COLO829 (cell line): ENCODE measurements around the gene PITPNM3.
"Not testable (repeated sequence)": the region's sequence is repeated elsewhere in the genome, so short reads cannot be mapped to it uniquely, and the experiment has no call there.

Experiments
- DNase-seq: peaks from one replicate; pipeline ENCODE4 v3.0.0; 2012; ENCODE audit warnings: low spot score

Gene PITPNM3

DNA sequence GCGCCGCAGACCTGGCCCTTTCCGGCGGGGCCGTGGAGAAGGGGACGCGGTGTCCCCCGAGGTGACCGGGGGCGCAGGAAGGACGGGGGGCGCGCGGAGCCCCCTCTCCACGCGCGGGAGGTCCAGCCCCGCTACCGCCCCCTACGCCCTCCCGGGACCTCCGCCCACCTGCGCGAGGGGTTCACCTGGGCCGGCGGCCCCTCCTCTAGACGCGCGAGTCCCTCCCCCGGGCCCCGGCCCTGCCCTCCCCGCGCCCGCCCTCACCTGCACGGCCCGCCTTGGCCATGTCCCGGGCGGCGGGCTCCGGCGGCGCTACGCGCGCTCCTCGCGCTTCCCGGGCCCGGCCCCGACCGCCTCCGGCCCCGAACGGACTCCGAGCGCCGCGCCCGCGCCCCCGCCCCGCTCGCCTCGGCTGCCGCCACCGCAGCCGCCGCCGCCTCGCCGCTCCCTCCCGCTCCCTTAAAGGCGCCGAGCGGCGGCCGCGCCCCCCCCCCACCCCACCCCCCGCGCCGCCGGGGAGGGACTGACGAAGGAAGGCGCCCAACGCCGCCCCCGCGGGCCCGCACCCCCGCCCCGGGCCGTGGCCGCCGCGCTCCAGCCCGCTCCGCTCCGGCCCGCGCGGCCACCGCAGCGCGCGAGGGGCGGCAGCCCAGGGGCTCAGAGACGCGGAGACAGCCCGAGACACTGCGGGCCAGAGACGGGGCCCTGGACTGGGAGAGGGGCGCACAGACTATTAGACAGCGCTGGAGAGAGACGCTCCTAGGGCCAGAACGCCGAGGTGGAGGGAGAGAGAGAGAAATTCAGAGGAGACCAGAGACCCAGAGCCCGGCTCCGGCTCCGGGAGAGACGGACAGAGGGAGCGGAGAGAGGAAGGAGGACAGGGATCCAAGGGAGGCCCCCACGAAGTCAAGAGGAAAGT, at the start of gene PITPNM3:
Gene PITPNM3, minus strand, starts transcription at position 435 of the 919 bp plus-strand sequence. Its CDS starts 149 bp downstream, at position 286.
- DNase-seq = no peak

DNA sequence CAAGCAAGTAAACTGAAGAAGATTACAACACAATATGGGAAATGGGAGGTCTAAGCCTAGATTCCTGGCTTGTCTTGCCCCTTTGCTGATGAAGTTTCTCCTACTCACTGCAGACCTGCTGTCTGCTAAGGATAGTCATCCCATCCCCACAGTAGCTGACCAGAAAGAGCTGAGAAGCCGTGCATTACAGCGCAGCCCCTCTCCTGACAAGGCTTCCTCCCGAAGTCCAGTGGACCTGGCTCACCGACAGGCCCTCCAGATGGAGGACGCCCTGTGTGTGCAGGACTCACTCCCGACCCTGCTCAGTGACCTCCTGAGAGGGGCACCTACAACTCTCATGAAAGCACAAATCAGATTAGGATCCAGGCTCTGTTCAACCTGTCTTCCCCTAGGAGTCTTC, 48.8 kb upstream of the PITPNM3 start:
- DNase-seq = no peak

DNA sequence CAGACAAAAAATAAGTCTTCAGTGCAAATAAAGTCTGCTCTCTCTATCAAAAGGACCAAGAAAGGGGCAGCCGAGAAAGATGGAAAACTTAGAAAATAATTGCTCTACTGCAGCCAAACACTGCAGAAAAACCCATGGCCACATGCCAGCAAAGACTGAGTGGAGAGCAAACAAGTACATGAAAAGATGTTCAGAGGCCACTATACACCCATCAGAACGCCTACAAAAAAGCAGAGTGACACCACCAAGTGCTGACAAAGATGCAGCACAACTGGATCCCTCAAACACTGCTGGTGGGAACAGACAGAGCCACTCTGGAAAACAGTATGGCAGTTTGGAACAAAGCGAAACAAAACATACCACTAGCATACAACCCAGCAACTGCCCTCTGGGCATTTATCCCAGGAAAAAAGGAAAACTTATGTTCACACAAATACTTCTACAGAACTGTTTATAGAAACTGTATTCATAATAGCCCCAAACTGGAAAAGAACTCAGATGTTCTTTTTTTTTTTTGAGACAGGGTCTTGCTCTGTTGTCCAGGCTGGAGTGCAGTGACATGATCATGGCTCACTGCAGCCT, 47.5 kb upstream of the PITPNM3 start:
- DNase-seq = peak; percentile 11

DNA sequence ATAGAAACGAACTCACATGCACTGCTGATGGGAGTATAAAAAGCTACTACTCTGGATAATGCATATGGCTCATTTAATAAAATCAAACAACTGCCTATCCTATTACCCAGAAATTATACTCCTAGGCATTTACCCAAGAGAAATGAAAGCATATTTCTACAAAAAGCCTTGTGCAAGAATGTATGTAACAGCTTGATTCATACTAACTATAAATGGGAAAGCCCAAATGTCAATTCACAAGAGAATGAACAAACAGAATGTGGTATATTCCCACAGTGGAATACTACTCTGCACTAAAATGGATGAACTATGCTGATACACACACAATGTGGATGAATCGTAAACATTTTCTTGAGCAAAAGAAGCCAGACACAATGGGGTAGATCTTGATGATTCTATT, 45.8 kb upstream of the PITPNM3 start:
- no peak for DNase-seq

DNA sequence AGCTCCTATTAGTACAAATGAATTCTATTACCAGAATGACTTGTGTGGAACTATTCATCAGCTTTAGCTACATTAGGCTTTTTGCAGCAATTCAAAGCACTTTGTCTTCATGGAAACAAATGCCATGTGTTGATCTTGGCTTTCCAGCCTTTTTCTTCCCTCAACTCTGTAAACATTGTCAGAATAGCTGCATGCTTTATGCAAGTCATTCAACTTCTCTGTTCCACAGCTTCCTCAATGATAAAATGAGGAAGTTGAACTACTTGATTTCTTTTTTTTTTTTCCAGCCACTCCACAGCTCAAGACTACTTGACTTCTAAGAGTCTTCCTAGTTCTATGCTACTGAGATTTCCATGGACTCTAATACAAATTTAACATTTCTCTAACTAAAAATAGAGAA, 43.0 kb upstream of the PITPNM3 start:
- no peak for DNase-seq

DNA sequence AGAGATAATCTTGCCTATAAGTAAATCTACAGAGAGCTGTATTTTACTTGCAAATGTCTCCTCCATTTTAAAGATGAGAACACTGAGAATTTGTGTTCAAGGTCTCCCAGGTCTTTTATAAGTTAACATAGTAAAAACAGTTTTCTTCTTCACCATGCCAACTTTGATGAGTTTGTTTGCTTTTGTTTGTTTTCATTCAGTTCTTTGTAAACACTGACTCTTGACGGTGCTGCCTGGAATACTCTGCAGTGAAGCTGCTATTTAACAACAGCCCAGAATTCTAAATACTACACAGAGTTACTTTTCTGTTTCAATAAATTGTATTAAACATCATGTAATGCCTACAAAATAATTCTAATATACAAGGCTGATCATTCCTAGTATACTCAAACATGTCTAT, 41.4 kb upstream of the PITPNM3 start:
- DNase-seq = no peak

DNA sequence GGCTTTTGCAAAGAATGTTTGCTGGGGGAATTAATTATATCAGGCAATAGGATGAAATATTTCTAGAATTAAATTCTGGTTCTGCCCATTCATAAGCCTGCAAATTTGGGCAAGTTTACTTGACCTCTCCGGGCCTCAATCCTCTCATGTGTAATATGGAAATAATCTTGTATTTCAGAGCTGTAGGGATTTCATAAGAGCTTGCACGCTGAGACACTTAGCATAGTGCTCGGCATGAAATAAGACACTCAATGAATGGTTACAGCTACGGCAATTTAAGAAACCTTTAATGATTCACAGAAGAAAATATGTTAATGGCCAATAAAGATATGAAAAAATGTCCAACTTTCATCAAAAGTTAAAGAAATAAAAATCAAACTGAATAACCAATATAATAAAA, 40.6 kb upstream of the PITPNM3 start:
- no peak for DNase-seq

DNA sequence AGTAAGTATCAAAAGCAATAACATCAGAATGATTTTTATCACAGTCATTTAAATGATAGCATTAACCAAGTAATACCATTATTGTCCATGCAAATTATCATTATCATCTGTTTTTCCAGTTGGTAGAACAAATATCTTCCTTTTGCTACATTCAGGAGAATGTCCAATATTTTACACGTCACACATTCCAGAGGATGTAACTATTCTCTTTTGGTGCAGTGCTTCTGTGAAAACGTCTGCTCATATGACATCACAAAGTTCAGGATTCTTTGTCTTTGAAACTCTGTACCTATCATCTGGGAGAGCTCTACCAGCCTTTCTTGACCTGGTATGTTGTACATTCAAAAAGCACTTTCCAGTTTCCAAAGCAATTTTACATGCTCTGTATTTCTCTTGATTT, 40.2 kb upstream of the PITPNM3 start:
- DNase-seq = no peak

DNA sequence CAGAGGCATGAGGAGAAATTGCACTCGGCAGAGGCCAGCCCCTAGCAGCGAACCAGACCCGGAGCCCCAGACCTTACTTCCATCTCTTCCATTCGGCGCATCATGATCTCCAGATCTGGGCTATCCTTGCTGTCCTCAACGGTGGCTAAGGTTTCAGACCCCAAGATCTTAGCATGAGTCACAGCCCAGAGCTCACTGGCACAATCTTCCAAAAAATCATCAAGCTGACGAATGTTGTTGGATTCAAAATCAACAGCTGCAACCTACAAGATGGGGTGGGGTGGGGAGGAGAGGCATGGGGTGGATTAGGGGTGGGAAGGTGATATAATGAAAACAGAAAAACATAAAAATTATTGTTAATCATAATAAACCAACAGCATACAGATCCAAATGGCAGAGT, 39.7 kb upstream of the PITPNM3 start:
- no peak for DNase-seq

DNA sequence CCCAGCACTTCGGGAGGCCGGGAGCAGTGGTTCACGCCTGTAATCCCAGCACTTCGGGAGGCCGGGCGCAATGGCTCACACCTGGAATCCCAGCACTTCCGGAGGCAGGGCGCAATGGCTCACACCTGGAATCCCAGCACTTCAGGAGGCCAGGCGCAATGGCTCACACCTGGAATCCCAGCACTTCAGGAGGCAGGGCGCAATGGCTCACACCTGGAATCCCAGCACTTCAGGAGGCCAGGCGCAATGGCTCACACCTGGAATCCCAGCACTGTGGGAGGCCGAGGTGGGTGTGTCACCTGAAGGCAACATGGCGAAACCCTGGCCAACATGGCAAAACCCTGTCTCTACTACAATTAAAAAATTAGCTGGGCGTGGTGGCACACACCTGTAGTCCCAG, 37.0 kb upstream of the PITPNM3 start:
- DNase-seq = not testable (repeated sequence)

DNA sequence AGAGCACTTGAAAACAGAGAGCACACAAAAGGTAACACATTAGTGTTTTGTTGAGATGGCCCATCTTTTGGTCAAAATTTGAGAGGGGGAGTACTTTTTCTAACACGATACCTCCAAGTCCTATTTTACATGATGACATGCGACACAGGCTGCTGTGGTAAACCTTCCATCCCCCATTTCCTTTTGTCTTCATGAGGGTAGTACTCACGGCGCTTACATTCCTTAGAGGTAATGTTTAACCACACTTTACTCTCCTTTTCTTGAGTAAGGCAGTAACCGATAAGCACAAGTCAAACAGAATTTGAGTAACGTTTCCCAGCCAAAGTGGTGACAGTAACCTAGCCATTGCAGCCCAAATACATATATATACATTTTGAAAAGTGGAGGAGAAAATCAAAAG, 35.8 kb upstream of the PITPNM3 start:
- DNase-seq = no peak

DNA sequence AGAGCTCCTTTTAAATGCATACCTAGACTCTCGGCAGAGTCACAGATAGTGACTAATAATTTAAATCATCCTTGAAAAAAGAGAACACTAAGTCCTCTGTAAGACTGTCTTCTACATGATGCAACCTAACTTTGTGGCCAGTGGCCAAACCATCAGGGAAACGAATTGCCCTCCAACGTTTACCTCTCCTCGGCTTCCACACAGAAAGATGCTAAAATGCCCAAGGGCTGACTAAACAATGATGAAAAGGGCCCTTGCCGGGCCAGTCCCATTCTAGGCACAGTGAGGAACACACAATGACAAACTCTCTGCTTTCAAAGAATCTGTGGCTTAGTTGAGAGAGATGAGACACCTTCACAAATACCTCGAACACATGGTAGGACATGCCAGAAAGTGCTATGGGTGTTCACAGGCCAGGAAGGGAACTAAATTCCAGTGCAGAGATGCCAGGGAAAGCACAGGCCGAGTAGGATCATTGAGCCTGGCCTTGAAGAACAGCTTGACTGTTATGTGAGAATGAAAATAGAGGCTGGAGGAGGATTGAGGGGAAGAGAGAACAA, 35.3 kb upstream of the PITPNM3 start:
- DNase-seq = peak; percentile 78

DNA sequence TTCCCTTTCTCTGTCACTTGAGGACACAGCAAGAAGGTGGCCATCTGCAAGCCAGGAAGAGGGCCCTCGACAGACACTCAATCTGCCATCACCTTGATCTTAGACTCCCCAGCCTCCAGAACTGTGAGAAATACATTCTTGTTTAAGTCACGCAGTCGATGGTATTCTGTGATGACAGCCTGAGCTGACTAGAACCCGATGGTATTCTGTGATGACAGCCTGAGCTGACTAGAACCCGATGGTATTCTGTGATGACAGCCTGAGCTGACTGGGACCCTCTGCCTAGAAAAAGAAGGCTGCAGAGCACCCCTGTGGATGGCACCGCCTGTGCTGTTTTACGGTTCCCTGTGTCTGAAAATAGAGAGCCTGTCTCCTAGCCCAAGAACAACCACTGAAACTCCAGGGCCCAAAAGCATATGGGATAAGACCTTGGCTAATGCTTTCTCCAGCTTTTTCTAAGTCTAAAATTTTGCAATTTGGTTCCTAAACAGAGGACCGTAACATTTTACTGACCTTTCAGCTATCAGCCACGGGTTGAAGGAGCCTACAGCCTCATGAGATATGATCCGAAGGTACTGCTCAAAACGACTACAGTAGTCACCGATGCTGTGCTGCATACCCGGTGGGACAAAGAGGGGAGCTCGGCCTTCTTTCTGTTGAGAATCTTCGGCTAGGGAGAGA, 33.1 kb upstream of the PITPNM3 start:
- DNase-seq = no peak

DNA sequence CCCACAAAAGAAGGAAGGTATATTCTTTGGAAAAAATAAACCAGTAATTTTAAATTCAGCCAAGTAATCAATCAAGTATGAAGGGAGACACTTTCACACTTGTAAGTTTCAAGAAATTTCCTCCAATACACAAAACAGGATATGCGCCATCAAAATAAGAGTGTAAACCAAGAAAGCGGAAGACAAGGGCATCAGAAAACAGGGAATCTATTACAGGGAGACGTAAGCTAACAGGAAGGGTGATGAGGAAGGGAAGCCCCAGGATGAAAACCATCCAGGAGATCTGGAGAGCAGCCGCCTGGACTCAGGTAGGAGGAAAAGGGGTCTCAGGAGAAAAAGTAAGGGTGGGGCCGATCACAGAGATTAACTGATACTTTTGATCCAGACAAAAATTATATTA, 31.8 kb upstream of the PITPNM3 start:
- DNase-seq = no peak

DNA sequence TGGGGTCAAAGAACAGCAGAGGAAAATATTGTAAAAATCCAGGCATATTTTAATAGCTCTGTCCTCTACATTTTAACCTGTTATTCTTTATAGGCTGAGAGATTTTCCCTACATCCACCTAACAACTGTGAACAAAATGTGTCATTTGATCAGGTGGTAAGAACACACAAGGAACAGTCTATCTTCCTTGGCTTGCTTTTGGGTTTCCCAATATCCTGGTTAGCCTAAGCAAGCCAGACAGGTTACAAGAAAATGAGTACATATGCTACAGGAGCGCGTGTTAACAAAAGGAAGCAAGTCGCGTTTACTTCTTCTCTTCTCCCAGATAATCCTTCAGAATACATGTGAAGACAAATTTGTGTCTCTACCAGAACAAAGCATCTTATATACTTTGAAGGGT, 31.0 kb upstream of the PITPNM3 start:
- no peak for DNase-seq

DNA sequence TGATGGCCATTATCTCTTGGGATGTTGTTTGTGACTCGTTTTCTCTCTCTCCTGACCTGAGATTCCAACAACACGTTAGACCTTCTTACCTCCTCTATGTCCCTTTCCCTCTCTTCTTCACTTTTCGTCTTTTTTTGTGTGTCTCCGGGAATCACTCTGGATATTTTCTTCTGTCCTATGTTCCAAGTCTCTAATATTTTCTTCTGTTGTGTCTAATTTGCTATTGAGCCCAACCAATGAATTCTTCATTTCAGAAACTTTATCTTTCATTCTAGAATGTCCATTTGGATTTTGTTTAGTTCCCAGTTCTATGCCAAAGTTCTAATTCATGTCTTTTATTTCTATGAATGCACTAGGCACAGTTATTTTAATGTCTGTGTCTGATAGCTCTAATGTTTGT, 27.1 kb upstream of the PITPNM3 start:
- no peak for DNase-seq

DNA sequence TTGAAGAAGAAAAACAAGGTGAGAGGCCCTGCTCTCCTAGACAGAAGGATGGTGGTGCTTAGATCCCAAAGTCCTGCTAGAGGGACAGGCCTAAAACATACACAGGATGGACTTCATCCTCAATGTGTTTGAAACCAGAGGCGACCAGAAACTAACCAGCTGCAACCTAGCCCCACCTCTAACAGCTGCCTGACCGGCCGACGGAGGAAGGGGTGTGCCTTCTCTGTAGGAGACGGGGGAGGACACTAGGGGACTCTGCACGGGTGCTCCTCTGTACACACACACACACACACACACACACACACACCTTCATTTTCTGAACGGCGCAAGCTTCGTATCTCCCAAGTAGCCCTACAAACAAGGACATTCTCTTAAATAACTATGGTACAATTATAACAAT, 24.3 kb upstream of the PITPNM3 start:
- DNase-seq = no peak

DNA sequence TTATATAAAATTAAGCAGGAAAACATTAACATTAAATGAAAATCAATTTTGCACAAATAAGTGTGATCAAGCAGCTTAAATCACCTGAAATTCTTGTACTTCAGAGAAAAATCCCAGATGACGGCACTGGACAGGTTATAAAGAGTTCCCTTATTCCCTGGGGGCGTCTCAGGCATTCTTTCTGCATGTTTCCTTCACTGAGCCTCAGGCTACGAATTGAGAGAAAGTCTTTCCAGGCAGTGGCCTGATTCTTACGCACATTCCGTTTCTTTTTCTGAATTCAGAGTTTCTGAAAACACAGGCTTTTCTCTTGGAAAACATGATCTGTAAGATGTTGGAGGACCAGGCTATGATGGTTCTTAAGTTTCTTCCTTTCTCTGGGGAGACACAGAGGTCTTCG, 22.1 kb upstream of the PITPNM3 start:
- no peak for DNase-seq

DNA sequence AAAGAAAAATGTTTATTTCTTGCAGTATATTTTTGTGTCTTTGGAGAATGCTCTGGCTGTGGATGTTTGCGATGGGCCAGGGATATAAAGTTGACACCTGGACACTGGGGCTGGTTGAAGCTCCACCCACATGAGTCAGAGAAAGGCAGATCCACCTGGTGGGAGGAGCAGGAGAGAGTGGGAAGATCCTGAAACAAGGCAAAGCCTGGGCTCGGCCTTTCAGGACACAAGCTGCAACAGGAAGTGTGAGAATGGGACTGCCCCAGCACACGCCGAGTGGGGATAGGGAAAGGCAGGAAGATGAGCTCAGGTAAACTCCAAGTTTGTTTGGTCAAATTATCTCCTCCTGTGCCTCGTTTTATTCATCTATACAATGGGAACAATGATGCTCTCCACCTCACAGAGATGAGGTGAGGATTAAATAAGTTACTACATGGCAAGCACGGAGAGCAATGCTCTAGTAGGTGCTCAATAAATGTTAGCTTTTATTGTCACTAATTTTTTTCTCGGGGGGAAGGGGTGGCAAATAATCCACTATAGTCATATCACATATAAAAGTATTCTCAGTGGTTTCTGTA, 21.4 kb upstream of the PITPNM3 start:
- DNase-seq = no peak

DNA sequence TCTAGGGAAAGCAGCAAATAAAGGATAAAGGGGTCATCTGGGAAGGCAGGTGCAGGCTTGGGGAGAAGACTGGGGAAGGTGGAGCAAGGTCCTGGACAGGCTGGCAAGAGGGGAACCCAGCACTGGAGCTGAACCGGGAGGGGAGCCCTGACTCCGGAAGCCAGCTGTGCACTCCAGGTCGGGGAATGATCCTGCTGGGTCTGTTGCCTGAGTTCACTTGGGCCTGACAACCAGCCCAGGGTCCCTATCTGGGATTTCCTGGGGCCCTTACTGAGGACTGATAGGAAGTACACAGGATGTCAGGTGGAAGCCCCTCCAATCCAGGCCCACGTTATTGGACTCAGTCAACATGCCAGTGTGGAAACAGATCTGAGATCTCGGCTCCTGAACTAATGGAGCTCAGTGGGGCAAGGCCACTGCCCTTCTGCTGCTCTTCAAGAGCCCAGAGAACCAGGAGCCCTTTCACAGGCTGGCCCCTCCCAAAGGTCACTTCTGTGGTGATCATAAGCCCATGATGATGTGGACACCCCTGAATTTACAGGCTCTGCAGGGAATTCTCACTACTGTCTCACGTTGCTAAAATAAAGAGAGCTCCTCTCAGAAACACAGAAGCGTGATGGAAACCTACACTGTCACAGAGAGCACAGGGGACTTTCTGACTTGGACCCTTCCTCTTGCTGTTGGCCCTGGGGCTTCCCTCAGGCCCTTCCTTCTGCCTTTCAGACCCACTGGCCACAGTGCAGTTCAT, 19.9 kb upstream of the PITPNM3 start:
- DNase-seq = no peak

DNA sequence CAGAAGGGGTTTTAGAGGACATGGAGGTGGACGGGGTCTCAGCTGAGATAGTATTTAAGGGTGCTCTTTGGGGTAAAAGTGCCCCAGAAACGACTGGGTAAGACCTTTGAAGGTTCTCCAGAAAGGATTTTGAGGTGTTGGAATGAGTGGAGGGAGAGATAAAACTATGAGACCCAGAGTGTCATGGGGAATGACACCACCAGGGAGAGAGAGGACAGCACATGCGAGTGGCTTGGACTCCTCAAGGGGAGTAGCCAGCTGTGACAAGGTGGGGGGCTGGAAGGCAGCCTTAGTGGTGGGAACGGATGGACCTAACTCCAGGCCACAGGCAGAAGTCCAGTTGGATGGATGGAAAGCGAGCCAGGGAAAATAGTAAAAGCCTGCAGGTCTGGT, 19.2 kb upstream of the PITPNM3 start:
- no peak for DNase-seq
